HG03521 (cell line): ENCODE measurements around the gene PRM2.
"Not testable (repeated sequence)": the region's sequence is repeated elsewhere in the genome, so short reads cannot be mapped to it uniquely, and the experiment has no call there.

ENCODE experiments used
- ATAC-seq: cut with Tn5 transposase; IDR thresholded peaks from one replicate; pipeline ENCODE4 v1.9.1; 2021; ENCODE audit warnings: mild to moderate bottlenecking, moderate library complexity; ENCODE audit not compliant: unreplicated experiment

PRM2 gene

DNA sequence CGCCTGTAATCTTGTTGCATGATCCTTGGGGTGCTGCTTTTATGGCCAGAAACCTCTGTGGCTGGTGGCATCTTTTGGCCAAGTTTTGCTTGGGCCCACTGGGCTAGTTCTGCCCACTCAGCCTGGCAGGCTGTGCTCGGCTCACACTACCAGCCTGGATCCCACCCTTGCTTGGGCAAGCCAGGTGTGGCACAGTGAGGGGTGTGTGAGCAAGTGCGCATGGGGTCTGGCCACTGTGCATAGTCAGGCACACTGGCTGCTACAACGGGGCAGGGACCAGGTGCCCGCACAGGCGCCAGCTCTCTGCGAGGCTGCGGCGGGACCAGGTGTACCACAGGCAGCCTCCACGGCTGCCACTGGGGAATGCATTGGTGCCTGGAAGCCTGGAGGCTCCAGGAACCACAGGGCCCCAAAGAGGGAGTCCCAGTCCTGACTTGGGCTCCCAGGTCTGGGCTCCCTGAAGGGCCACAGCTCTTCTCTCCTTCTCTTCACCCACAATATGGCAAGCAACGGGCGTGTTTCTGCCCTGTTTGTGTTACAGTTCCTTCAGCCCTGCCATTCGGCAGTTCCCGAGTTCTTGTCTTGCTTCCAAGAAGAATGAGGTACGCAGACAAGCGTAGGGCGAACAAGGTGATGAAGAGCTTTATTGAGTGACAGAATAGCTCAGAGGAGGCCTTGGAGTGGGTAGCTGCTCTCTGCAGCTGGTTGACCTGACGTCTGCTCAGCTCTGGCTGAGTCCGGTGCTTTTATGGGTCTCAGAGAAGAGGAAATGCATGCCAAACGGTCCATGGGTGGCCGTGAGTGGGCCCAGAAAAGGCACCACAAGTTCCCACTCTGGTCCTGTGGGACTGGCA, 31.6 kb upstream of the PRM2 start:
- ATAC-seq, result no peak

DNA sequence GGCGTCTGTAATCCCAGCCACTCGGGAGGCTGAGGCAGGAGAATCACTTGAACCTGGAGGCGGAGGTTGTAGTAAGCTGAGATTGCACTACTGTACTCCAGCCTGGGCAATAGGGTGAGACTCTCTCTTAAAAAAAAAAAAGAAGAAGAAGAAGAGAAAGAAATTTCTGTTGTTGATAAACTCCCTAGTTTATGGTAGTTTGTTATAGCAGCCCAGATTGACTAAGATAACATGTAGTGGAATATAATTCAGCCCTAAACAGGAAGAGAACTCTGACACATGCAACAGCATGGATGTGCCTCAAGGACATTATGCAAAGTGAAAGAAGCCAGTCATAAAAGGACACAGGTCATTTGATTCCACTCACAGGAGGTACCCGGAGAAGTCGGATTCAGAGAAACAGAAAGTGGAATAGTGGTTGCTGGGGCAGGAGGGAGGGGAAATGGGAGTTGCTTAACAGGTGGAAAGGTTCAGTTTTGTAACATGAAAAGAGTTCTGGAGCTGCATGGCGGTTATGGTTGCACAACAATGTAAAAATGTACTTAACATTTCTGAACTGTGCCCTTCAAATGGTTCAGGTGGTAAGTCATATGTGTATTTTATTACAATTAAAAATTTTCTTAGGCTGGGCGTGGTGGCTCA, 30.8 kb upstream of the PRM2 start:
- ATAC-seq, result no peak

DNA sequence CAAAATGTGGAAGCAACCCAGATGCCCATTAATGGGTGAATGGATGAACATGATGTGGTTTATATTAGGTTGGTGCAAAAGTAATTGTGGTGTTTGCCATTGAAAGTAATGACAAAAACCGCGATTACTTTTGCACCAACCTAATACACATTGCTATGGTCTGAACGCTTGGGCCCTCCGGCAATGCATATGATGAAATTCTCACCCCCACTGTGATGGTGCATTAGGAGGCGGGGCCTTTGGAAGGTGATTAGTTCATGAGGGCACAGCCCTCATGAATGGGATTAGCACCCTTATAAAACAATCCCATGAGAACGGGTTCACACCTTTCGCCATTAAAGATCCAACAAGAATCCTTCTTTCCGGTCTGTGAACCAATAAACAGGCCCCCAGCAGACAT, 30.1 kb upstream of the PRM2 start:
- no peak for ATAC-seq

DNA sequence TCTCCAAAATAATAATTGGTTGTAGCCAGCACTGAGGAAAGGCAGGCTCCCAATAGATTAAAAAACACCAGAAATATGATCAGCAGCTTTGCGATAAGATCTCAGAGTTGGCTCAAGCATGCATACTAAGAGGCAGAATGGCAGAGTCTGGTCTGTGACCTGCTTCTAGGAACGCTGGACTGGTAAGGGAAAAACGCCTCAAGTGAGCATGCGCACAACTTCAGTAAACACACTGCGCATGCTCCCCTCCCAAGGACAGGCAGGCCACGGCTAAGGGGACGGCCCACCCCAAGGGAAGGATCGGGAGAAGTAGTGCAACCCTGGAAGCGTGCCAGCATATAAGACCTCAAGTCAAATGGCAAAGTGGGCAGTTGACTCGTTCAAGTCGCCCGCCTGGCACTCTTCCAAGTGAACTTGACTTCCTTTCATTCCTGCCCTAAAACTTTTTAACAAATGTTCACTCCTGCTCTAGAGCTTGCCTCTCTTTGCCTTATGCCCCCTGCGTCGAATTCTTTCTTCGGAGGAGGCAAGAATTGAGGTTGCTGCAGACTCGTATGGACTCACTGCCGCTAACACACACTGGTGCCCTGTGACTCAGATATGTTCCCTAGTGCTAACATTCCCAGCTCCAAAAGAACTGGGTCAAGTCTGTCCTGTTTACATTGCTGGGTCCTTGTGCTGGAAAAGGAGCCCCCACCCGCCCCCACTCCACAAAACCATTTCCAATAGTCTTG, 27.3 kb upstream of the PRM2 start:
- no peak for ATAC-seq

DNA sequence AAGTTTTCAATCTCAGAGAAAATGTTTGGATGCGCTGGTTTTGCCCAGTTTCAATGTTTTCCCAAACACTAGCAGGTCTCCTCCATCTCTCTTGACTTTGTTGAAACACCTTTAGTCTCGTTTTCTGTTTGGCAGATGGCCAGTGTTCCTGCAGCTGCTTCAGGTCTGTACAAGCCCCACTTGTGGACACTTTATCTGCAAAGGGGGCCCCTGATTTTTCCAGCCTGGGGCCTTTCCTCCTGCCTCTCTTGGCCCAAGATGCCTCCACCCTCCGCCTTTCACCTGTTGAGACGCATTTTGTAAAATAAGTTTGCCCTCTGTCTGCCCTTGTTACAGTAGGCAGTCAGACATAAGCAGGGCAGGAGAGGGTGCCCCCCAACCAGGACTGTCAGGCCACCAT, 26.7 kb upstream of the PRM2 start:
- no peak for ATAC-seq

DNA sequence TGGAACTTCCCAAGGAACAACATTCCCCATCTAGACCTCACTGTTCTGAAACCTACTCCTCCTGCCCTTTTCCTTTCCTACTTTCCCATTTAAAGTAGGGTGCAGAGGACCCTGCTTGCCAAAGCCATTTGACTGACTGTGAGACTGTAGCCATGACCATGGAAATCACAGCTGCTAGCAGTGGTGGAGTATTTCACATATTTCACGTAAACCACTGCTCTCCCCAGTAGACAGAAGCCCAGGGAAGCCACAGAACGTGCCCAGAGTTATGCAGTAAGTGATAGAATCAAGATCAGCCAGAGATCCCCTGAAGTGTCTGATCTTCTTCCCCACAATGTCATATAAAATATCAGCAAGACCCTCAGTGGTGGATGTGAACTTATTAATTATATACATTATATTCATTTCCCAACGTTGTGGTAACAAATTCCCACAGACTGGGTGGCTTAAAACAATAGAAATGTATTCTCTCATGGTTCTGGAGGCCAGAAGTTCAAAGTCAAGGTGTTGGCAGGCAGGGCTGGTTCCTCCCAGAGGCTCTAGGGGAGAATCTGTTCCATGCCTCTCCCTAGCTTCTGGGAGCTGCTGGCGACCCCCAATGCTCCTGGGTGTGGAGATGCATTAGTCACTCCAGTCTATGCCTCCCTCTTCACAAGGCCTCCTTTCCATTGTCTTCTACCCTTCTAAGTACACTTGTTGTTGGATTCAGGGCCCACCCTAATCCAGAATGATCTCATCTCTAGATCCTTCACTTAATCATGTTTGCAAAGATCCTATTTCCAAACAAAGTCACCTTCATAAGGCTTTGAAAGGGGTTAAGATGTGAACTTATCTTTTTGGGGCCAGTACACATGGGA, 25.6 kb upstream of the PRM2 start:
- ATAC-seq, result no peak

DNA sequence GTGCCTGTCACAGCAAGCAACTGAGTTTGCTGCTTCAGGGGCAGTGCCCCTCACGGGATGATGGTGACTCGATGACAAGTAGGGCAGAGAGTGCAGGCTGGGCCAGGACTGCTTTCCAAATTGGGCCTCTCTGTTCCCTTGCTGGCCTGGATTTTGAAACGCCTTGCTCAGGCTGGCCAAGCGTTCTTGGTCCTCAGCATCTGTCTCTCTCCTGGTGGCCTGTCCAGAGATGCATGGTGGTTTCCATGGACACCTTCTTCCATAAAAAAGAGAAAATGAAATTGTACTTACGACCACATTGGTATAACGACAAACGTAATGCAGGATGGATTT, 24.2 kb upstream of the PRM2 start:
- no peak for ATAC-seq

DNA sequence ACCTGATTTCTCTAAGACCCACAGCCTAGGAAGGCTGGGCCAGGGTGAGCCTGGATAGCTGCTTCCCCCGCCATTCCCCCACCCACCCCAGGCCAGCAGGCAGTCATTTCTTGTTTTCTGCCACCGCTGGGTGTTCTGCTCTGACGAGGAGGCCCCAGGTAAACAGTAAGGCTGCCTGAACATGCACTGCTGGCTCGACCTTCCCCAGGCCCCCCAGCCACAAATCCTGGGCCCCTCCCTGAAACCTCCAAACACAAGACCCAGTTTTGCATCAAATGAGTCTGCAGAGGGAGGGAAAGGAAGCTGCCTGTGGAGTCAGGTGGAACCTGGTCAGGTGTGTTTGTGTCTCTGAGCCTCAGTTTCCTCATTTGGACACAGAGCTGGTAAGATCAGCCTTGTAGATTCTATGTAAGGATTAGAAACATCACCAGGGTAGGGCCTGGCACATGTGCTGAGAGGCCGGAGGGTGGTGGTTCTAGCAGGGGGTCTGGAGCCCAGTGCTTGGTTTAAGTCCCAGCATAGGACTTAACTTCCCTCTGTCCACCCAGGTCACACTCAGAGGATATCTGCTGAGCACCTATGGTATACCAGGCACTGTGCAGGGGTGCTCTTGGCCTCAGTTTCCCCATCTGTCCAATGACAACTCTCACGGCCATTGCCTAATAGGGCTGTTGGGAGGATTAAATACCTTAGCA, 23.7 kb upstream of the PRM2 start:
- ATAC-seq, result no peak

DNA sequence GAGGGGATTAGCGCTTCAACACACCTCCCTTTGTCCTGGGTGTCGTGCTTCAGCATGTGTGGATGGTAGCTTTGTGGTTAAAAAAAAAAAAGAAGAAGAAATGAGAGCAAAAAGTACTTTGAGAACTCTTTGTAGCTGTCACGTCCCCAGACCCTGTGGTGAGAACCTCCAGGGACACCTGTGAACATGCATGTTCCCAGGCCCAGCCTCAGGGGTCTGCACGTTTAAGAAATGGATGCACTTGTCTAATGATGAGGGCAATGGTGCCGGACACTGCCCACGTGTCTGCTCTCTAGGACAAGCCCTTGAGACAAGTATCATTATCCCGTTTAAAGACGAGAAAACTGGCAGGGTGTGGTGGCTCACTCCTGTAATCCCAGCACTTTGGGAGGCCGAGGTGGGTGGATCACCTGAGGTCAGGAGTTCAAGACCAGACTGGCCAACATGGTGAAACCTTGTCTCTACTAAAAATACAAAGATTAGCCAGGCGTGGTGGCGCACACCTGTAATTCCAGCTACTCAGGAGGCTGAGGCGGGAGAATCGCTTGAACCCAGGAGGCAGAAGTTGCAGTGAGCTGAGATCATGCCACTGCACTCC, 22.8 kb upstream of the PRM2 start:
- not testable (repeated sequence) for ATAC-seq

DNA sequence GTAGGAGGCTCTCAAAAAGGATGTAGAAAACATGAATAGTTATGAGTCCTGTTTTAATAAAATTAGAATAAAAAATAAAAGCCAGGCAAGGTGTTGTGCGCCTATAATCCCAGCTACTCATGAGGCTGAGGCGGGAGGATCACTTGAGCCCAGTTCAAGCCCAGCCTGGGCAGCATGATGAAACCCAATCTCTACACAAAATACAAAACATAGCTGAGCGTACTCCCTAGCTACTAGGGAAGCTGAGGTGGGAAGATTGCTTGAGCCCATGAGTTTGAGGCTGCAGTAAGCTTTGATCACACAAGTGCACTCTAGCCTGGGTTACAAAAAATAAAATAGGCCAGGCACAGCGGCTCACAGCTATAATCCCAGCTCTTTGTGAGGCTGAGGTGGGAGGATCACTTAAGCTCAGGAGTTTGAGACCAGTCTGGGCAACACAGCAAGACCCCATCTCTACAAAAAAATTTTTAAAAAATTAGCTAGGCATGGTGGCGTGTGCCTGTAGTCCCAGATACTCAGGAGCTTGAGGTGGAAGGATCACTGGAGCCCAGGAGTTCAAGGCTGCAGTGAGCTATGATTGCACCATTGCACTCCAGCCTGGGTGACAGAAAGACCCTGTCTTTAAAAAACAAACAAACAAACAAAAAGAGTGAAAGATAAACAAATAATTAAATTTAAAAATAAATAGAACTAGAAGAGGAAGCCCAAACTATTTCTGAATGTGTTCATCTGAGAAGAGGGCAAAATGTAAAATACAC, 22.0 kb upstream of the PRM2 start:
- no peak for ATAC-seq

DNA sequence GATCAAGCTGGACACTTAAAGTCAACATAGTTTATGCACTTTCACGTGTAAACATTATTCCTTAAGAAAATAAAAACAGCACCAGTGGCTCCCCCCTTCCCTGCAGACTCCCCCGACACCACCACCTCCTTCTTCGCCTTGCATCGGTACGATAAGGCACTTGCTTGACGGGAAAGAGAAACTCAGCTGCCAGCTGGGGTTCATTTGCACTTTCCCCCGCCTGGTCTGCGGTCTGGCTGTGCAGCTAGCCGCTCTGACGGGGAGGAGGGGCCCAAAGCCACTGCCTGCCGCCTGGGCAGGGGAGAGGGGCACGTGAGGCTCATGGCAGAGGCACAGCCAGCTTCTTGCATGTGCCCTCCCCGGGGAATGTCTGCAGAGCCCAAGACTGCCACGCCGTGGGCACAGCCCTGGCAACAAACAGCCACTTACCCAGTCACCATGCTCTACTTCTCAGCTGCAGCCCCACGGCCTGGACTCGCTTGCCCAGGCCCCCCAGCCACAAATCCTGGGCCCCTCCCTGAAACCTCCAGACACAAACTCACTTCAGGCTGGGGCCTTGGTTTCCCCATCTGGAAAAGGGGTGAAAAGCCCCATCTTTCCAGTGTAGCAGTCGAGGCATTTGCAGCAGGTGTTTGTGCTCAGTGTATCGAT, 21.3 kb upstream of the PRM2 start:
- ATAC-seq, result peak; percentile 72

DNA sequence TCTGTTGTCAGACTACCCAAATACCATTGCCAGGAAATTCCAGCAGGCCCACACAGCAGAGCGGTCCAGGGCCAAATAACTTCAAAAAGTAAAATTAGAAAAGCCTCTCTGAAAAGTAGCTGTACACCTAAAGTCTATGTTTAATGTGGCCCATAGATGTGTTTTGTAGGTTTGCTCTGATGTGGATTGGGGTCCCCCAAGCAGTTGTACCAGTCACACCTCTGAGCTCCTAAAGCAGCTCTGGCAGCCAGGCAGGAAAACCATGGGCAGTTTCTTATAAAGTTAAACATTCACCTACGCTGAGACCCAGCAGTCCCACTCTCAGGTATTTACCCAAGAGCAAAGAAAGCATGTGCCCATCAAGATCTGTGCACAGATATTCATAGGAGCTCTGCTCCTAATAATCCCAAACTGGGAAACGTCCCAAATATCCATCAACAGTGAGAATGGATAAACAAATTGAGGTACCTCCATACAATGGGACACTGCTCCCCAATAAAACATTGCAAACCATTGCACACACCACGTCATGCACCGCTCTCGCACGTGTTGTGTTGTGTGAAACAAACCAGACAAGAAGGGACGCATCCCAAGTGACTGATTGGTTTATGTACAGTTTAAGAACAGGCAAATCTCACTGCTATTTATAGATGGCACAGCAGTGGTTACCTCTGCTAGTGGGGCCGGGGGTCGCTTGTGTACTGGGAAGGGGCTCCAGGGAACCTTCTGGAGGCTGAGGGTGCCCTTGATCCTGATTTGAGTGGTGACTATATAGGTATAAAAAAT, 20.6 kb upstream of the PRM2 start:
- ATAC-seq, result no peak

DNA sequence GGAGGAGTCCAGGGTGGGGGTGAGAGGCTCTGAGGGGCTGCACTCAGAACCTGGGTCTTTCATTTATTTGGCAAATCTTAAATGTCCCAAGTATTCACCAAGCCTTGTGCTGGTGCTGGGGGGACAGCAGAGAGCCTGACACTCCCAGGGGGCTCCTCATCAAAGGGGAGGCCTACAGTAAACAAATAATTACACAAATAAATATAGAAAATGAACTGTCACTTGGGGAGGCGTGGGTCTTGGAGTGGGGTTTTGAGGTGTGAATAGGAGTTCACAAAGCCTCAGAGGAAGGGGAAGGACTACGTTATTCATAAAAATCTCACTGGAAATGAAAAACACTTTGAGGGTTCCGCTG, 20.0 kb upstream of the PRM2 start:
- ATAC-seq, result no peak

DNA sequence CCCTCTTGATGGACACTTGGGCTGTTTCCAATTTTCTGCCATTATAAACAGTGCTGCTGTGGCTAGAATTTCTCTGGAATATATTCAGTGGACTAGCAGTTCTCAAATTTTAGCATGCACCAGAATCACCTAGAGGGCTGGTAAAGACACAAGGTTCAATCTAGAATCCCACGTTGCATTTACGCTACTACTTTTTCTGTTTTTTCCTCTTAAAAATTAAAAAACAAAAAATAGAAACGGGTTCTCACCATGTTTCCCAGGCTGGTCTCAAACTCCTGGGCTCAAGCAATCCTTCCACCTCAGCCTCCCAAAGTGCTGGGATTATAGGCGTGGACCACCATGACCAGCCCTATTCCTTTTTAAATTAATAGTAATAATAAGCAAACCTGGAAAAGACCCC, 19.4 kb upstream of the PRM2 start:
- ATAC-seq, result no peak

DNA sequence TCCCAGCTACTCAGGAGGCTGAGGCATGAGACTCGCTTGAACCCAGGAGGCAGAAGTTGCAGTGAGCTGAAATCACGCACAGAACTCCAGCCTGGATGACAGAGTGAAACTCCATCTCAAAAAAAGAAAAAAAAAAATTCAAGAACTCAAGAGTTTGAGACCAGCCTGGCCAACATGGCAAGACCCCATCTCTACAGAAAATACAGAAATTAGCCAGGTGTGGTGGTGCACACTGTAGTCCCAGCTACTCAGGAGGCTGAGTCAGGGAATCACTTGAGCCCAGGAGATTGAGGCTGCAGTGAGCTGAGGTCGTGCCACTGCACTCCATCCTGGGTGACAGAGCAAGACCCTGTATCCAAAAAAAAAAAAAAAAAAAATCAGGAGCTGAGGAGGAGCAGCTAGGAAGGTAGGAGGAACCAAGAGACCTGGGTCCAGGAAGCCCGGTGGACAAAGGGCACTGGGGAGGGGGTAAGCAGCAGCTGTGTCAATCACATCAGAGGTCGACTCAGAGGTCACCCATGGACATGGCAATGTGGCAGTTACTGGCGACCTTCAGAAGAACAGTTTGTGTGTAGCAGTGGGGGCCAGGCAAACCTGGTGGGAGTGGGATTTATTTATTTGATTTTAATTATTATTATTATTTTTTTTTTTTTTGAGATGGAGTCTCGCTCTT, 15.9 kb upstream of the PRM2 start:
- ATAC-seq, result no peak

DNA sequence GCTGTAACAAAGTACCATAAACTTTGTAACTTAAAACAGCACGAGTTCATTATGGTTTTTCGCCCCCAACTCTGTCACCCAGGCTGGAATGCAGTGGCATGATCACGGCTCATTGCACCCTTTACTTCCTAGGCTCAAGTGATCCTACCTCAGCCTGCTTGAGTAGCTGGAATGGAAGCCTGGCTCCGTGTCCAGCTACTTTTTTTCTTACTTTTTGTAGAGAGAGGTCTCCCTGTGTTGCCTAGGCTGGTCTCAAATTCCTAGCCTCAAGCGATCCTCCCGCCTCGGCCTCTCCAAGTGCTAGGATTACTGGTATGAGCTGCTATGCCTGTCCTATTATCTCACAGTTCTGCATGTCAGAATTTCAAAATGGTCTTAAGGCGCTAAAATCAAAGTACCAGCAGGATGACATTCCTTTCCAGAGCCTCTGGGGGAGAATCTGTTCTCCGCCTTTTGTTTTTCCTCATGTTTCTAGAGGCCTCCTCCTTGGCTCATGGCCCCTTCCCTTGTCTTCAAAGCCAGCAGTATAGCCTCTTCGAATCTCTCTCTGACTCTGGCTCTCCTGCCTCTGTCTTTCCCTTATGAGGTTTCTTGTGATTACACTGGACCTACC, 14.9 kb upstream of the PRM2 start:
- no peak for ATAC-seq
